HUDEP-2 (cell line): ENCODE data around the gene MCF2L.
A peak's percentile ranks its signal among the peaks of the same experiment; 100 is the strongest.

Experiments
- DNase-seq, 76 experiments: peaks; one replicate each; lab custom pipeline; 2025; ENCODE audit not compliant: unreplicated experiment in 76 of 76; lab: John Stamatoyannopoulos, UW

Gene MCF2L

GRCh38 chr13:112942689-112943308 lies 26.2 kb upstream of the MCF2L start:
- peak in 73 of 76 experiments; percentile 23 to 95 (median 84) for DNase-seq

- peak in 2 of 76 experiments; percentile 1 to 6 for DNase-seq
Measured at GRCh38 chr13:112943309-112944125, 25.5 kb upstream of the MCF2L start.

- DNase-seq = no peak
Measured at GRCh38 chr13:112947796-112948195, 21.2 kb upstream of the MCF2L start.

- DNase-seq = no peak
Measured at GRCh38 chr13:112951674-112952371, 17.2 kb upstream of the MCF2L start.

GRCh38 chr13:112952759-112953551 lies 16.1 kb upstream of the MCF2L start:
- DNase-seq = no peak

GRCh38 chr13:112953591-112954487 lies 15.2 kb upstream of the MCF2L start:
- no peak for DNase-seq

- DNase-seq = no peak
Measured at GRCh38 chr13:112954488-112955270, 14.3 kb upstream of the MCF2L start.

GRCh38 chr13:112955271-112955937 lies 13.6 kb upstream of the MCF2L start:
- no peak for DNase-seq

GRCh38 chr13:112955956-112956355 lies 13.1 kb upstream of the MCF2L start:
- no peak for DNase-seq

- no peak for DNase-seq
Measured at GRCh38 chr13:112956571-112957294, 12.3 kb upstream of the MCF2L start.

GRCh38 chr13:112957295-112957677 lies 11.7 kb upstream of the MCF2L start:
- no peak for DNase-seq

GRCh38 chr13:112958127-112958989 lies 10.7 kb upstream of the MCF2L start:
- no peak for DNase-seq

GRCh38 chr13:112959206-112959605 lies 9.8 kb upstream of the MCF2L start:
- DNase-seq = no peak

GRCh38 chr13:112959701-112960542 lies 9.1 kb upstream of the MCF2L start:
- no peak for DNase-seq

GRCh38 chr13:112960706-112961105 lies 8.3 kb upstream of the MCF2L start:
- no peak for DNase-seq
